Measurements from ENCODE around the gene ATP2C1. TPM values are rescaled to one million over a fixed set of nuclear protein-coding genes. Genes with fewer than 3 reads are reported as not detected.

ATP2C1 gene
- total and polyA plus RNA-seq, 2 experiments from 2014 or later = 31.5 to 99.4 TPM

- Histone ChIP-seq H3K79me2 (no peaks in the 10 kb centered on the region), H3K4me2 (no peak overlapping the region), H3K4me1 (ENCODE audit: insufficient read depth) (peaks cover 2% of the 10 kb centered on the region), H3K4me3 (no peak overlapping the region), H3K27me3 (no peaks in the 10 kb centered on the region), H3K36me3 (replicated peaks; ENCODE audit: insufficient read depth, low read depth) (no peaks in the 10 kb centered on the region), H3K27ac (no peak overlapping the region), H4K20me1 (ENCODE audit: insufficient read depth, poor library complexity, severe bottlenecking) (no peaks in the 10 kb centered on the region), H3K9me2 (replicated peaks; ENCODE audit: insufficient read depth) (no peaks in the 10 kb centered on the region), H3K9me3 (ENCODE audit: low read depth) (no peaks in the 10 kb centered on the region), H2AFZ (no peak overlapping the region)
- no peak for DNase-seq (ENCODE audit: low spot score)
- TF ChIP-seq EZH2 (IDR thresholded peaks at IDR 0.05; ENCODE audit: borderline replicate concordance) (no peak), EZH2phosphoT487 (IDR thresholded peaks at IDR 0.05; ENCODE audit: low read depth, severe bottlenecking, unreplicated experiment) (no peak), CTCF (IDR thresholded peaks at IDR 0.05; ENCODE audit: poor library complexity) (no peak)
These were observed 56.8 kb downstream of the ATP2C1 start for GRCh38 chr3:130950641-130951040.

- H3K36me3 ChIP-seq (replicated peaks; ENCODE audit: insufficient read depth, low read depth) = no peaks in the 10 kb centered on the region
- DNase-seq (ENCODE audit: low spot score) = no peak
- no peak overlapping the region for H2AFZ ChIP-seq
- no peaks in the 10 kb centered on the region for H4K20me1 ChIP-seq (ENCODE audit: insufficient read depth, poor library complexity, severe bottlenecking)
- H3K9me3 ChIP-seq (ENCODE audit: low read depth) = no peaks in the 10 kb centered on the region
- no peaks in the 10 kb centered on the region for H3K9me2 ChIP-seq (replicated peaks; ENCODE audit: insufficient read depth)
- no peak overlapping the region for H3K4me2 ChIP-seq
- H3K4me1 ChIP-seq (ENCODE audit: insufficient read depth) = peaks cover 5% of the 10 kb centered on the region
- 91% methylated on average over 5 of the region's 5 CpGs for WGBS (ENCODE audit: low lambda C conversion rate, missing lambda C conversion rate)
- H3K27me3 ChIP-seq = no peaks in the 10 kb centered on the region
- no peak overlapping the region for H3K4me3 ChIP-seq
- no peaks in the 10 kb centered on the region for H3K79me2 ChIP-seq
- TF ChIP-seq CTCF (IDR thresholded peaks at IDR 0.05; ENCODE audit: poor library complexity) (no peak), EZH2phosphoT487 (IDR thresholded peaks at IDR 0.05; ENCODE audit: low read depth, severe bottlenecking, unreplicated experiment) (no peak), EZH2 (IDR thresholded peaks at IDR 0.05; ENCODE audit: borderline replicate concordance) (no peak)
- H3K27ac ChIP-seq = no peak overlapping the region
These were observed 61.6 kb downstream of the ATP2C1 start for GRCh38 chr3:130955481-130955880.

GRCh38 chr3:130956281-130956680, 62.4 kb downstream of the ATP2C1 start:
- Histone ChIP-seq H3K4me3 (no peak overlapping the region), H3K4me2 (no peak overlapping the region), H3K9me2 (replicated peaks; ENCODE audit: insufficient read depth) (no peaks in the 10 kb centered on the region), H4K20me1 (ENCODE audit: insufficient read depth, poor library complexity, severe bottlenecking) (no peaks in the 10 kb centered on the region), H3K27ac (no peak overlapping the region), H3K4me1 (ENCODE audit: insufficient read depth) (peaks cover 5% of the 10 kb centered on the region), H3K27me3 (no peaks in the 10 kb centered on the region), H3K9me3 (ENCODE audit: low read depth) (no peaks in the 10 kb centered on the region), H3K79me2 (no peaks in the 10 kb centered on the region), H2AFZ (no peak overlapping the region), H3K36me3 (replicated peaks; ENCODE audit: insufficient read depth, low read depth) (no peaks in the 10 kb centered on the region)
- DNase-seq (ENCODE audit: low spot score) = no peak
- WGBS (ENCODE audit: low lambda C conversion rate, missing lambda C conversion rate) = 76% methylated on average over 1 of the region's 1 CpG
- TF ChIP-seq EZH2 (IDR thresholded peaks at IDR 0.05; ENCODE audit: borderline replicate concordance) = no peak

GRCh38 chr3:130956721-130957120, 62.8 kb downstream of the ATP2C1 start:
- Histone ChIP-seq H3K27ac (no peak overlapping the region), H3K4me3 (no peak overlapping the region), H4K20me1 (ENCODE audit: insufficient read depth, poor library complexity, severe bottlenecking) (no peaks in the 10 kb centered on the region), H3K4me2 (no peak overlapping the region), H2AFZ (no peak overlapping the region), H3K9me2 (replicated peaks; ENCODE audit: insufficient read depth) (no peaks in the 10 kb centered on the region), H3K4me1 (ENCODE audit: insufficient read depth) (peaks cover 5% of the 10 kb centered on the region), H3K27me3 (no peaks in the 10 kb centered on the region), H3K79me2 (no peaks in the 10 kb centered on the region), H3K9me3 (ENCODE audit: low read depth) (no peaks in the 10 kb centered on the region), H3K36me3 (replicated peaks; ENCODE audit: insufficient read depth, low read depth) (no peaks in the 10 kb centered on the region)
- TF ChIP-seq EZH2 (IDR thresholded peaks at IDR 0.05; ENCODE audit: borderline replicate concordance) = no peak
- no peak for TF ChIP-seq CTCF (IDR thresholded peaks at IDR 0.05; ENCODE audit: poor library complexity)
- TF ChIP-seq EZH2phosphoT487 (IDR thresholded peaks at IDR 0.05; ENCODE audit: low read depth, severe bottlenecking, unreplicated experiment) = no peak
- WGBS (ENCODE audit: low lambda C conversion rate, missing lambda C conversion rate) = 84% methylated on average over 3 of the region's 3 CpGs
- no peak for DNase-seq (ENCODE audit: low spot score)

All from hepatocyte (in vitro differentiated cells).